CD14-positive monocyte (primary cell): ENCODE results near the gene YTHDF1. TPM values are rescaled to one million over a fixed set of nuclear protein-coding genes. Genes with fewer than 3 reads are reported as not detected.

Experiments
- DNase-seq, 3 donors: peaks; one replicate each; pipeline ENCODE4 v3.0.0-alpha.2; 2011 to 2022
- H2AFZ ChIP-seq: 2 replicates; pipeline ENCODE4 v1.6.0; 2012; ENCODE audit warnings: mild to moderate bottlenecking, low read depth, low read length, inconsistent platforms; ENCODE audit not compliant: insufficient read depth, poor library complexity, severe bottlenecking
- H3K27ac ChIP-seq, 2 donors: 1 replicate in 1 of 2; 2 replicates in 1 of 2; pipeline ENCODE4 v1.5.1; 2012 to 2013; ENCODE audit warnings: low read length in 2 of 2, control low read depth in 1 of 2, inconsistent platforms in 1 of 2, low read depth in 1 of 2, mild to moderate bottlenecking in 1 of 2
- H3K27me3 ChIP-seq, 2 donors: one replicate each; pipeline versions ENCODE4 v1.6.0 to v1.6.1; 2011 to 2013; ENCODE audit warnings: low read length in 2 of 2; ENCODE audit not compliant: control insufficient read depth in 2 of 2, insufficient read depth in 2 of 2
- H3K36me3 ChIP-seq, 2 donors: replicated peaks in 1 of 2; 1 replicate in 1 of 2; 2 replicates in 1 of 2; pipeline versions ENCODE4 v1.5.1 to v1.6.1; 2012 to 2013; ENCODE audit warnings: low read length in 2 of 2, control low read depth in 1 of 2, inconsistent platforms in 1 of 2, mild to moderate bottlenecking in 1 of 2; ENCODE audit not compliant: insufficient read depth in 2 of 2, control insufficient read depth in 1 of 2
- H3K4me1 ChIP-seq, 2 donors: 1 replicate in 1 of 2; 2 replicates in 1 of 2; pipeline versions ENCODE4 v1.5.1 to v1.6.1; 2012 to 2013; ENCODE audit warnings: low read length in 2 of 2, control low read depth in 1 of 2, inconsistent platforms in 1 of 2, mild to moderate bottlenecking in 1 of 2, moderate library complexity in 1 of 2; ENCODE audit not compliant: insufficient read depth in 2 of 2, control insufficient read depth in 1 of 2
- H3K4me2 ChIP-seq: replicated peaks from 2 replicates; pipeline ENCODE3; 2012; ENCODE audit warnings: low read length, moderate library complexity, mild to moderate bottlenecking; ENCODE audit not compliant: poor library complexity, severe bottlenecking; ENCODE audit errors: extremely low read depth
- H3K4me3 ChIP-seq, 3 experiments: fragments of 200-600 bp in 1 of 3; sonication (generic) in 1 of 3; replicated peaks in 1 of 3; 1 replicate in 2 of 3; 2 replicates in 1 of 3; pipeline ENCODE4 v1.5.1; 2011 to 2013; ENCODE audit warnings: low read length in 3 of 3, mild to moderate bottlenecking in 3 of 3, control low read depth in 2 of 3, low read depth in 2 of 3, inconsistent platforms in 1 of 3, moderate library complexity in 1 of 3
- H3K79me2 ChIP-seq: 2 replicates; pipeline ENCODE4 v1.6.0; 2012; ENCODE audit warnings: mild to moderate bottlenecking, control low read depth, inconsistent platforms, low read length, moderate library complexity; ENCODE audit not compliant: insufficient read depth
- H3K9ac ChIP-seq: 2 replicates; pipeline ENCODE4 v1.6.0; 2017; ENCODE audit warnings: low read length, mild to moderate bottlenecking; ENCODE audit not compliant: insufficient read depth, poor library complexity, severe bottlenecking
- H3K9me3 ChIP-seq, 2 donors: replicated peaks in 1 of 2; 1 replicate in 1 of 2; 2 replicates in 1 of 2; pipeline versions ENCODE4 v1.5.1 to v1.6.1; 2012 to 2013; ENCODE audit warnings: low read length in 2 of 2, control low read depth in 1 of 2; ENCODE audit not compliant: control insufficient read depth in 1 of 2, insufficient read depth in 1 of 2
- H4K20me1 ChIP-seq: 2 replicates; pipeline ENCODE4 v1.6.0; 2012; ENCODE audit warnings: mild to moderate bottlenecking, low read length, control low read depth, moderate library complexity; ENCODE audit not compliant: insufficient read depth
- H3K27ac Mint-ChIP-seq, 7 donors: one replicate each; pipeline ENCODE4 v1.8.0; 2020; ENCODE audit warnings: mild to moderate bottlenecking in 7 of 7, mixed read lengths in 7 of 7, moderate library complexity in 6 of 7, inconsistent platforms in 2 of 7
- H3K27me3 Mint-ChIP-seq, 3 donors: one replicate each; pipeline ENCODE4 v1.8.0; 2021 to 2022; ENCODE audit warnings: low read depth in 3 of 3, mild to moderate bottlenecking in 3 of 3, mixed read lengths in 3 of 3, moderate library complexity in 3 of 3, inconsistent platforms in 1 of 3
- H3K36me3 Mint-ChIP-seq, 2 donors: one replicate each; pipeline ENCODE4 v1.8.0; 2020; ENCODE audit warnings: mixed read lengths in 2 of 2, inconsistent platforms in 1 of 2, mild to moderate bottlenecking in 1 of 2
- H3K4me1 Mint-ChIP-seq: one replicate; pipeline ENCODE4 v1.8.0; 2020; ENCODE audit warnings: mild to moderate bottlenecking, mixed read lengths
- H3K4me3 Mint-ChIP-seq, 2 donors: one replicate each; pipeline ENCODE4 v1.8.0; 2020; ENCODE audit warnings: mild to moderate bottlenecking in 2 of 2, mixed read lengths in 2 of 2, moderate library complexity in 1 of 2
- H3K9me3 Mint-ChIP-seq, 7 donors: one replicate each; pipeline ENCODE4 v1.8.0; 2020 to 2022; ENCODE audit warnings: mixed read lengths in 7 of 7, mild to moderate bottlenecking in 6 of 7, moderate library complexity in 6 of 7, inconsistent platforms in 2 of 7
- WGBS: methylation state at CpG from one replicate; pipeline ENCODE4 v1.1.5; 2013; ENCODE audit warnings: missing lambda C conversion rate; ENCODE audit not compliant: insufficient coverage; 5-methylcytosine and 5-hydroxymethylcytosine counted together
- intact Hi-C, 2 donors: fragments of 100-400 bp; cut with micrococcal nuclease; formaldehyde crosslinking; loops; one replicate each; pipeline versions ENCODE4 v1.15.0 to v1.15.1; 2023
- polyA plus RNA-seq, 3 donors: library from polyadenylated mRNA; depleted of rRNA in 1 of 3; unstranded in 2 of 3; stranded (reverse) in 1 of 3; fragments of 300-500 nt in 2 of 3; fragments of >200 nt in 1 of 3; fragmentation: Illumina TruSeq in 2 of 3; gene quantifications; 1 replicate in 2 of 3; 2 replicates in 1 of 3; pipeline ENCODE4 v1.2.3, GENCODE V29; 2012 to 2021
- TF ChIP-seq, protein P1 (sequence below): fragments of 200-600 bp; IDR thresholded peaks from one replicate; pipeline ENCODE4 v1.8.0; 2022; ENCODE audit warnings: antibody characterized with exemption, mild to moderate bottlenecking

The YTHDF1 gene
- polyA plus RNA-seq, 3 donors: 18.0 to 33.4 (median 25.9) TPM

DNA sequence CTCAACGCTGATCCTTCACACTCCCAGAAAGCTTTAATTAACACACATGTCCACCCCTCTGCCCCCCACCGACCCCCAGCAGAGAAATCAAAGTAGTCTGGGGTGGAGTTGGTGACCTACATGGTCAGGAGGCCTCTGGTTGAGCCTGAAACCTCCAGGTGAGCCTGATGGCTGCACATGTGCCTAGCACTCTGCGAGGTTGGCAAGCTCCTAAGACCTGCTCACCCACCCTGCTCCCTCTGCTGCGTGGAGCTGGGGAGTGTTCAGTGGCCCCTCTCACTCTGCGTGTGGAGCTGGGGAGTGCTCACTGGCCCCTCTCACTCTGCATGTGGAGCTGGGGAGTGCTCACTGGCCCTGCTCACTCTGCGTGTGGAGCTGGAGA, 7.9 kb upstream of the YTHDF1 start:
- no peaks in the 10 kb centered on the region for H3K9me3 ChIP-seq
- no CpG with 5 or more reads among the region's 6 CpGs for WGBS
- Mint-ChIP-seq H3K36me3 (no peaks in the 10 kb centered on the region), H3K27ac (no peak overlapping the region), H3K4me1 (no peaks in the 10 kb centered on the region), H3K9me3 (peaks cover 0 to 2% (median 0%) of the 10 kb centered on the region in 7 donors), H3K4me3 (no peak overlapping the region), H3K27me3 (peaks cover 25 to 28% (median 26%) of the 10 kb centered on the region in 3 donors)
- no peak overlapping the region for H3K4me2 ChIP-seq
- no peak overlapping the region for H3K27ac ChIP-seq
- H3K9ac ChIP-seq: no peak overlapping the region
- intact Hi-C loops: loop anchor here in 1 of 2 donors (5.0 kb wide), 1 partner anchor 48 kb away; the partner anchor contains the start of gene ARFGAP1
- no peak overlapping the region for H2AFZ ChIP-seq
- no peak overlapping the region for H3K4me3 ChIP-seq
- DNase-seq: no peak
- TF ChIP-seq, protein P1, sequence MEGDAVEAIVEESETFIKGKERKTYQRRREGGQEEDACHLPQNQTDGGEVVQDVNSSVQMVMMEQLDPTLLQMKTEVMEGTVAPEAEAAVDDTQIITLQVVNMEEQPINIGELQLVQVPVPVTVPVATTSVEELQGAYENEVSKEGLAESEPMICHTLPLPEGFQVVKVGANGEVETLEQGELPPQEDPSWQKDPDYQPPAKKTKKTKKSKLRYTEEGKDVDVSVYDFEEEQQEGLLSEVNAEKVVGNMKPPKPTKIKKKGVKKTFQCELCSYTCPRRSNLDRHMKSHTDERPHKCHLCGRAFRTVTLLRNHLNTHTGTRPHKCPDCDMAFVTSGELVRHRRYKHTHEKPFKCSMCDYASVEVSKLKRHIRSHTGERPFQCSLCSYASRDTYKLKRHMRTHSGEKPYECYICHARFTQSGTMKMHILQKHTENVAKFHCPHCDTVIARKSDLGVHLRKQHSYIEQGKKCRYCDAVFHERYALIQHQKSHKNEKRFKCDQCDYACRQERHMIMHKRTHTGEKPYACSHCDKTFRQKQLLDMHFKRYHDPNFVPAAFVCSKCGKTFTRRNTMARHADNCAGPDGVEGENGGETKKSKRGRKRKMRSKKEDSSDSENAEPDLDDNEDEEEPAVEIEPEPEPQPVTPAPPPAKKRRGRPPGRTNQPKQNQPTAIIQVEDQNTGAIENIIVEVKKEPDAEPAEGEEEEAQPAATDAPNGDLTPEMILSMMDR: no peak
- no peaks in the 10 kb centered on the region for H3K36me3 ChIP-seq
- H3K79me2 ChIP-seq: no peaks in the 10 kb centered on the region
- peaks cover 0 to 5% of the 10 kb centered on the region in 2 donors for H3K27me3 ChIP-seq
- no peaks in the 10 kb centered on the region for H3K4me1 ChIP-seq
- no peaks in the 10 kb centered on the region for H4K20me1 ChIP-seq

DNA sequence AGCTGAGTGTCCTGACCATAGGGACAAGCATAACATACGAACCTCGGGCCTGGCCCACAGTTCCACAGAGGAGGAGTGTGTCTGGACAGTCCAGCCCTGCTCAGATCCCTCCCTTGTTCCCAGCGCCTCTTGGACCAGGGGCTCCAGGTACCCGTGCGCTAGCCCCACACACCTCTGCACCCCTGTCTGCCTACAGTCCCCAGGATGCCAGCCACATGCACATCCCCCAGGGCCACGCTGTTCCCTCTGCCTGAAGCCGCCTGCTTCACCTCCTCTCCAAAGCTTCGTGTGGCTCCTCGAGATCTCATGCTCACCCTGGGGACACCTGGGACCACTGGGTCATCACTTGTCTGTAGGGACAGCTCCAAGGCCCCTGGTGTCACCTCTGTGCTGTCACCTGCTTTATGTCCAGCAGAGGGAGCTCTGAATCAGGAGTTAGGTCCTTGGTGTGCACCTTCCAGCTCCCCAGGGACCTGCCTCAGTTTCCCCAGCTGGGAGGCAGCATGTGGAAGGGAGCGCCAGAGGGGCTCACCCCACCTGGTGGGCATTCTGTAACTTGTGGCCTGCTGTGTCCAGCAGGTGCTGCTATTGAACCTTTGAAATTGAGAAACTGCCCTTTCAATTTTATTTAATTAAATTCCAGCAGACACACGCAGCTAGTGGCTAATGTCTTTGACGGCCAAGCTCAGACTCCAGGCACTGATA, 7.3 kb upstream of the YTHDF1 start:
- Histone ChIP-seq H3K4me1 (no peaks in the 10 kb centered on the region), H3K79me2 (no peaks in the 10 kb centered on the region), H3K4me2 (no peak overlapping the region), H4K20me1 (no peaks in the 10 kb centered on the region), H2AFZ (no peak overlapping the region), H3K4me3 (no peak overlapping the region), H3K9me3 (no peaks in the 10 kb centered on the region), H3K9ac (no peak overlapping the region), H3K36me3 (no peaks in the 10 kb centered on the region), H3K27ac (no peak overlapping the region), H3K27me3 (peaks cover 0 to 5% of the 10 kb centered on the region in 2 donors)
- Mint-ChIP-seq H3K4me1 (no peaks in the 10 kb centered on the region), H3K4me3 (no peak overlapping the region), H3K9me3 (peaks cover 0 to 2% (median 0%) of the 10 kb centered on the region in 7 donors), H3K36me3 (no peaks in the 10 kb centered on the region), H3K27ac (no peak overlapping the region), H3K27me3 (peaks cover 20 to 22% (median 21%) of the 10 kb centered on the region in 3 donors)
- 64% methylated on average over 11 of the region's 12 CpGs for WGBS
- DNase-seq: peak; percentile 19 to 48 (median 33)
- TF ChIP-seq, protein P1: peak; percentile 87
- intact Hi-C loops: loop anchor here in 1 of 2 donors (5.0 kb wide), 1 partner anchor 49 kb away; the partner anchor contains the start of gene ARFGAP1
